Measurements from ENCODE around the gene CCDC9.

Gene CCDC9

DNA sequence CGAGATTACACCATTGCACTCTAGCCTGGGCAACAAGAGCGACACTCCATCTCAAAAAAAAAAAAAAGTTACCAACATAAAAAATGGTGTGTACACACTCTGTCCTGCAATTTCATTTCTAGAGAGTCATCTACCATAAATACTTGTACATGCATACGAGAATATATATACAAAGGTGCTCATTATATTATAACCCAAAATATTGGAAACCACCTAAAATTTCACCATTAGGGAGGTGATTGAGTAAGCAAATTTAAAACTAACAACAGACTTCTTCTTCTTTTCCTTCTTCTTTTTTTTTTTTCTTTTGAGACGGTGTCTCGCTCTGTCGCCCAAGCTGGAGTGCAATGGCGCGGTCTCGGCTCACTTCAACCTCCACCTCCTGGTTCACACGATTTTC lies 45.9 kb downstream of the CCDC9 start:
- Histone ChIP-seq H3K9ac (no peak overlapping the region), H3K9me3 (ENCODE audit: control insufficient read depth, low read length) (no peaks in the 10 kb centered on the region), H3K4me1 (peaks cover 4% of the 10 kb centered on the region), H3K4me3 (ENCODE audit: low read depth, low read length) (no peak overlapping the region), H3K27me3 (ENCODE audit: control insufficient read depth, insufficient read depth, low read length) (no peaks in the 10 kb centered on the region), H2AFZ (no peak overlapping the region), H3K4me2 (ENCODE audit: low read length) (no peak overlapping the region), H3K36me3 (ENCODE audit: control insufficient read depth, insufficient read depth, low read length) (no peaks in the 10 kb centered on the region), H3K27ac (no peak overlapping the region), H3K79me2 (no peaks in the 10 kb centered on the region)
- no peak for TF ChIP-seq CTCF (IDR thresholded peaks at IDR 0.05)

- no peaks in the 10 kb centered on the region for H3K79me2 ChIP-seq
- no peaks in the 10 kb centered on the region for H3K36me3 ChIP-seq (ENCODE audit: control insufficient read depth, insufficient read depth, low read length)
- no peak overlapping the region for H3K4me2 ChIP-seq (ENCODE audit: low read length)
- no peak for TF ChIP-seq CTCF (IDR thresholded peaks at IDR 0.05)
- H3K4me1 ChIP-seq: peaks cover 4% of the 10 kb centered on the region
- no peak overlapping the region for H3K4me3 ChIP-seq (ENCODE audit: low read depth, low read length)
- H3K9me3 ChIP-seq (ENCODE audit: control insufficient read depth, low read length): no peaks in the 10 kb centered on the region
- H3K9ac ChIP-seq: no peak overlapping the region
- no peak overlapping the region for H2AFZ ChIP-seq
- H3K27ac ChIP-seq: no peak overlapping the region
- no peaks in the 10 kb centered on the region for H3K27me3 ChIP-seq (ENCODE audit: control insufficient read depth, insufficient read depth, low read length)
Observed at GRCh38 chr19:47303966-47304365, 47.6 kb downstream of the CCDC9 start.

DNA sequence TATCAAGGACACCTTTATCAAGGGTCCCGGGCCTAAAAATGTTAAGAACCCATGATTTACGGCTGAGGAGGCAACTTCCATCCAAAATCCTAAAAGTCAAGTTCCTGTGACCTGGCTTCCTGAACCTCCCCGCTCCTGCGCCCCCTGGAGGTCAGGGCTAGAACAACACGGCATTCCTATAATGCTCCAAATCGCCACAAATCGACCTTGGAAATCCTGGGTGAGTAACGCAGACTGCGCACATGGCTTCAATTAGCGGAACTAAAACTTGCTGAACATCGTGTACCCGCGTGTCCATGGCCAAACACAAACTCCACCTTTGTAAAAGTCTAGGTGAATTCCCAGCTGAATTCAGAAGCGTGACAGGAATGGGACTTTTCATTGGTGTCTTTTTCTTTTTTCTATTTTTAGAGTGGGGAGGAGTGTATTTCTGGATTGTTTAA lies 49.0 kb downstream of the CCDC9 start:
- Histone ChIP-seq H3K4me1 (peaks cover 4% of the 10 kb centered on the region), H3K4me2 (ENCODE audit: low read length) (peak overlapping the region; percentile 66), H3K27ac (no peak overlapping the region), H3K4me3 (ENCODE audit: low read depth, low read length) (peak overlapping the region; percentile 20), H3K27me3 (ENCODE audit: control insufficient read depth, insufficient read depth, low read length) (no peaks in the 10 kb centered on the region), H3K36me3 (ENCODE audit: control insufficient read depth, insufficient read depth, low read length) (no peaks in the 10 kb centered on the region), H3K9me3 (ENCODE audit: control insufficient read depth, low read length) (no peaks in the 10 kb centered on the region), H2AFZ (peak overlapping the region; percentile 63), H3K9ac (no peak overlapping the region), H3K79me2 (no peaks in the 10 kb centered on the region)
- peak; percentile 95 for TF ChIP-seq CTCF (IDR thresholded peaks at IDR 0.05)

- no peak overlapping the region for H3K27ac ChIP-seq
- no peaks in the 10 kb centered on the region for H3K79me2 ChIP-seq
- no peak overlapping the region for H3K4me2 ChIP-seq (ENCODE audit: low read length)
- H3K4me1 ChIP-seq: peaks cover 4% of the 10 kb centered on the region
- TF ChIP-seq CTCF (IDR thresholded peaks at IDR 0.05): no peak
- no peak overlapping the region for H3K9ac ChIP-seq
- no peak overlapping the region for H2AFZ ChIP-seq
- no peaks in the 10 kb centered on the region for H3K36me3 ChIP-seq (ENCODE audit: control insufficient read depth, insufficient read depth, low read length)
- H3K9me3 ChIP-seq (ENCODE audit: control insufficient read depth, low read length): no peaks in the 10 kb centered on the region
- no peaks in the 10 kb centered on the region for H3K27me3 ChIP-seq (ENCODE audit: control insufficient read depth, insufficient read depth, low read length)
- no peak overlapping the region for H3K4me3 ChIP-seq (ENCODE audit: low read depth, low read length)
Observed at GRCh38 chr19:47306303-47306702, 50.0 kb downstream of the CCDC9 start.

DNA sequence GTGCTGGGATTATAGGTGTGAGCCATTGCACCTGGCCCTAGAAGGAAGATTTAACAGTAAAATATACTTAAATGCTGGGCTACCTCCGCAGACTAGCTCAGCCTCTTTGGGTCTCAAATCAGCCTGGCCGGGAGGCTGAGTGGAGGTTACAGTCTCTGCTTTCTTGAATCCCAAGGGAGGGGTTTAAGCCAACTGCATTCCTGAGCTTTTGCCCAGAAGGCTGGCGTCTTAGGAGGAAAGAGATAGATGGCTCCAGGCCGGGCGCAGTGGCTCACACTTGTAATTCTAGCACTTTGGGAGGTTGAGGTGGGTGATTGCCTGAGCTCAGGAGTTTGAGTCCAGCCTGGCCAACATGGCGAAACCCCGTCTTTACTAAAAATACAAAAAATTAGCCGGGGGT lies 52.7 kb downstream of the CCDC9 start:
- H3K4me3 ChIP-seq (ENCODE audit: low read depth, low read length): no peak overlapping the region
- H3K9ac ChIP-seq: no peak overlapping the region
- H3K36me3 ChIP-seq (ENCODE audit: control insufficient read depth, insufficient read depth, low read length): no peaks in the 10 kb centered on the region
- no peaks in the 10 kb centered on the region for H3K9me3 ChIP-seq (ENCODE audit: control insufficient read depth, low read length)
- H3K4me1 ChIP-seq: peaks cover 4% of the 10 kb centered on the region
- no peaks in the 10 kb centered on the region for H3K79me2 ChIP-seq
- H3K27me3 ChIP-seq (ENCODE audit: control insufficient read depth, insufficient read depth, low read length): no peaks in the 10 kb centered on the region
- H3K4me2 ChIP-seq (ENCODE audit: low read length): no peak overlapping the region
- no peak overlapping the region for H3K27ac ChIP-seq
- no peak overlapping the region for H2AFZ ChIP-seq
- no peak for TF ChIP-seq CTCF (IDR thresholded peaks at IDR 0.05)
